ENCODE results near the gene NCAPG2.

DNA sequence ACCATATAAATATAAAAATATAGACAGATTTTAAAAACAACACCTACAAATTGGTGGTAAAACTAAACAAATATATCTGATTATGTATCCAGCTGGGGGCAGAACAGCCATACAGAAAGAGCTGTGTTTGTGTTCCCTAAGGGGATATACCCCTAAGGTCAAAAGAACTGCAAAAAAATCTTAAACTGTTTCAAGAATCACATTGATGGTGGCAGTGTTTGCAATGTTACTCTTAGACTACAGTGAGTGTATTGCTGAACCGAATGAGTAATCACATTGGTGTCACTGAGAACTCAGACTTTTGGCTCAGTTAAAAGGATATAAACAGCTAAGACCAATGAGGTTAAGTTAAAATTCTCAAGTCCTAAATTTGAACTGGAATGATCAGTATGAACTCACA lies 89.9 kb downstream of the NCAPG2 start:
- TF ChIP-seq, protein P1, sequence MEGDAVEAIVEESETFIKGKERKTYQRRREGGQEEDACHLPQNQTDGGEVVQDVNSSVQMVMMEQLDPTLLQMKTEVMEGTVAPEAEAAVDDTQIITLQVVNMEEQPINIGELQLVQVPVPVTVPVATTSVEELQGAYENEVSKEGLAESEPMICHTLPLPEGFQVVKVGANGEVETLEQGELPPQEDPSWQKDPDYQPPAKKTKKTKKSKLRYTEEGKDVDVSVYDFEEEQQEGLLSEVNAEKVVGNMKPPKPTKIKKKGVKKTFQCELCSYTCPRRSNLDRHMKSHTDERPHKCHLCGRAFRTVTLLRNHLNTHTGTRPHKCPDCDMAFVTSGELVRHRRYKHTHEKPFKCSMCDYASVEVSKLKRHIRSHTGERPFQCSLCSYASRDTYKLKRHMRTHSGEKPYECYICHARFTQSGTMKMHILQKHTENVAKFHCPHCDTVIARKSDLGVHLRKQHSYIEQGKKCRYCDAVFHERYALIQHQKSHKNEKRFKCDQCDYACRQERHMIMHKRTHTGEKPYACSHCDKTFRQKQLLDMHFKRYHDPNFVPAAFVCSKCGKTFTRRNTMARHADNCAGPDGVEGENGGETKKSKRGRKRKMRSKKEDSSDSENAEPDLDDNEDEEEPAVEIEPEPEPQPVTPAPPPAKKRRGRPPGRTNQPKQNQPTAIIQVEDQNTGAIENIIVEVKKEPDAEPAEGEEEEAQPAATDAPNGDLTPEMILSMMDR (IDR thresholded peaks at IDR 0.05) = no peak
- TF ChIP-seq EP300 (IDR thresholded peaks at IDR 0.05) (no peak), POLR2AphosphoS5 (IDR thresholded peaks at IDR 0.05) (no peak), POLR2A (IDR thresholded peaks at IDR 0.05; ENCODE audit: low read depth) (no peak)
